ENCODE results near the gene MTHFS.
"Not testable (repeated sequence)": the region's sequence is repeated elsewhere in the genome, so short reads cannot be mapped to it uniquely, and the experiment has no call there.

The MTHFS gene

DNA sequence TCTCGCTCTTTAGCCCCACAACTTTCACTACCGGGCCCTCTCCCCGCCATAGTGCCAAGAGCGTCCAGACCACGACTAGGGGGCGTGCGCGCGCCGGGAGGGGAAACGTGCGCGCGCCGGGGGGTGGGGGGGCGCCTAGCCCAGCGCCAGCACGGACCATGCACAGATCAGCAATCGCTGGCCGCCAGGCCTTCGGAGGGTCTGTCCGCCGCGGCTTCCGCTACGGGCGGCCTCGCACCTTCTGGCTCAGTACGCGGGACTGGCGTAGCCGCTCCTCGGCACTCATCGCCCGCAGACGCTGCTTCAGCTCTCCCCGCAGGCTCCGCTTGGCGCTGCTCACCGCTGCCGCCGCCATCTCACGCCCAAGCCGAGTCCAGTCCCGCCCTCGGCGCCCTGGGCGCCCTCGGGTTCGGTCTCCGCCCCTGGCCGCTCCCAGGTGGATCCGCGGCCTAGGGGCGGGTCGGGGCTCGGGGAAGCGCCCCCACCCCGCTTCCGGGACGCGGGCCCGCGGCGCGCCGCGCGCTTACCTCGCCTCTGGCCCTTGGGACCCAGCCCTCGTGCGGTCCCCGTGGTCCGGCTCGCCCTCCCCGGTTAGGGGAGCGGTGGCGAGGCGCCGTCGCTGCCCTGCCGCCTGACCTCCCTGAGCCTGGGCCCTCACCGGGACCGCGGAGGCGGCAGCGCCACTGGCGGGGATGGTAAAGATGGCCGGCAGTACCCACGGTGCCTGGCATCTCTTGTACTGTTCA, at the start of gene MTHFS:
TSS of gene MTHFS (minus strand) at position 381 of the 746 bp plus-strand sequence. CDS start at position 355, 26 bp downstream.
- peak; percentile 36 for DNase-seq

DNA sequence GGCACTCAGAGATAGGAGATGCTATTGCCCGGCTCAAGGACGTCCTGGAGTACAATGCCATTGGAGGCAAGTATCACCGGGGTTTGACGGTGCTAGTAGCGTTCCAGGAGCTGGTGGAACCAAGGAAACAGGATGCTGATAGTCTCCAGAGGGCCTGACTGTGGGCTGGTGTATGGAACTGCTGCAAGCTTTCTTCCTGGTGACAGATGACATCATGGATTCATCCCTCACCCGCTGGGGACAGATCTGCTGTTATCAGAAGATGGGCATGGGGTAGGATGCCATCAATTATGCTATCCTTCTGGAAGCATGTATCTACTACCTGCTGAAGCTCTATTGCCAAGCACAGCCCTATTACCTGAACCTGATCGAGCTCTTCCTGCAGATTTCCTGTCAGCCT, 47.8 kb upstream of the MTHFS start:
- DNase-seq = no peak

DNA sequence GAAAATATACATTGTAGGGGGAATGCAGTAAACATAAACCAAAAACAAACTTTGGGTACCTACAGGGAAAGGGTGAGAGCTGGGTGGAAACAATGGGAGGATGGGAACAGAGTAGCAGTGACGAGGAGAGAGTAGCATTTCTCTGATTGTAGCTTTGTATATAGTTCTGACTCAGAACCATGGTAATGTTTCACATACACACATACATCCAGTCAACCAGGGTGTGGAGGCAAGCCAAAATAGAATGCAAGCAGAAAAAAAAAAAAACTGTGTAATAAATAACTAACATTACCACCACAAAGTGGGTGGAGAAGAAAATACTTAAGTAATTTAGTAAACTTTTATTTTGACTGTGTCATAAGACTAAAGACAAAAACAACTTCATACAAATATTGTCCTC, 47.0 kb upstream of the MTHFS start:
- no peak for DNase-seq

DNA sequence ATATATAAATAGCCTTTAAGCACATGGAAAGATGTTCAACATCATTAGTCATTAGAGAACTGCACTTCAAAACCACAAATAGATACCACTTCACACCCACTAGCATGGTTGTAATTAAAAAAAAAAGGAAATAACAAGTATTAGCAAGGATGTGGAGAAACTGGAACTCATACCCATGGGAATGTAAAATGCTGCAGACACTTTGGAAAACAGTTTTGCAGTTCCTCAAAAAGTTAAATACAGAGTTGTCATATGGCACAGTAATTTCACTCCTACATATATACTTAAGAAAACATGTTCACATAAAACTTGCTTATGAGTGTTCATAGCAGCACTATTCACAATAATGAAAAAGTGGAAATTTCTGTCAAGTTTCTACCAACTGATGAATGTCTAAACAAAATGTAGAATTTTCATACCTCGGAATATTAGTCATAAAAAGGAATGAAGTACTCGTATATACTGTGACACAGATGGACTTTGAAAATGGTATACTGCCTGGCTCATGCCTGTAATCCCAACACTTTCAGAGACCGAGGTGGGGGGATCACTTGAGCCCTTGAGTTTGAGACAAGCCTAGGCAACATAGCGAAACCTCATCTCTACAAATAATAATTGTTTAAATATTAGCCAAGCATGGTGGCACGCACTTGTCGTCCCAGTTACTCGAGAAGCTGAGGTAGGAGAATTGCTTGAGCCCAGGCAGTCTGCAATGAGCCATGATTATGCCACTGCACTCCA, 46.1 kb upstream of the MTHFS start:
- DNase-seq = no peak

GRCh38 chr15:79939399-79939798, 42.6 kb upstream of the MTHFS start:
- DNase-seq = no peak

DNA sequence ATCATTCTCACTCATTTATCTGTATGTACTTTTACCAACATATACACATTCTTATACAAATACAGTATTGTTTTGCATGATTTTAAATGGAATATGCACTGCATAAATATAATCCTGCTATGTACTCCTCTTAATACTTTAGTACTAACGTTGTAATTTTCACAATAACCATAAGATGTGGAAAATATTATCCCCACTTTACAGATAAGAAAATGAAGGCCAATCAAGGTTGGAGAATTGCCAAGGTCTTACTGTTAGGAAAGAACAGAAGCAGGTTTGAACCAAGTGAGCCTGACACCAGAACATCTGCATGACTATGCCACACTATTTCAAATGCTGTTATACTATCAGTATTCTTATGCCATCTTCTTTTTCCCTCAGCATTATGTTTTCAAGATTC, 41.3 kb upstream of the MTHFS start:
- no peak for DNase-seq

- DNase-seq = not testable (repeated sequence)
Observed at GRCh38 chr15:79935556-79936201, 38.9 kb upstream of the MTHFS start.

GRCh38 chr15:79933231-79933630, 36.4 kb upstream of the MTHFS start:
- DNase-seq = no peak

- no peak for DNase-seq
Observed at GRCh38 chr15:79932447-79932846, 35.6 kb upstream of the MTHFS start.

- no peak for DNase-seq
Observed at GRCh38 chr15:79930516-79930915, 33.7 kb upstream of the MTHFS start.

GRCh38 chr15:79929412-79929811, 32.6 kb upstream of the MTHFS start:
- DNase-seq = no peak

DNA sequence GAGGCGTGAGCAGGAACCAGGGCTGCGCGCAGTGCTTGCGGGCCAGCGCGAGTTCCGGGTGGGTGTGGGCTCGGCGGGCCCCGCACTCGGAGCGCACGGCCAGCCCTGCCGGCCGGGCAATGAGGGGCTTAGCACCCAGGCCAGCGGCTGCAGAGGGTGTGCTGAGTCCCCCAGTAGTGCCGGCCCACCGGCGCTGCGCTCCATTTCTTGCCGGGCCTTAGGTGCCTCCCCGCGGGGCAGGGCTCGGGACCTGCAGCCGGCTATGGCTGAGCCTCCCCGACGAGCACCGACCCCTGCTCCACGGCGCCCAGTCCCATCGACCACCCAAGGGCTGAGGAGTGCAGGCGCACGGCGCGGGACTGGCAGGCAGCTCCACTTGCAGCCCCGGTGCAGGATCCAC, 29.3 kb upstream of the MTHFS start:
- not testable (repeated sequence) for DNase-seq

GRCh38 chr15:79924379-79924778, 27.6 kb upstream of the MTHFS start:
- DNase-seq = no peak

- peak; percentile 70 for DNase-seq
Observed at GRCh38 chr15:79923515-79924169, 26.8 kb upstream of the MTHFS start.

DNA sequence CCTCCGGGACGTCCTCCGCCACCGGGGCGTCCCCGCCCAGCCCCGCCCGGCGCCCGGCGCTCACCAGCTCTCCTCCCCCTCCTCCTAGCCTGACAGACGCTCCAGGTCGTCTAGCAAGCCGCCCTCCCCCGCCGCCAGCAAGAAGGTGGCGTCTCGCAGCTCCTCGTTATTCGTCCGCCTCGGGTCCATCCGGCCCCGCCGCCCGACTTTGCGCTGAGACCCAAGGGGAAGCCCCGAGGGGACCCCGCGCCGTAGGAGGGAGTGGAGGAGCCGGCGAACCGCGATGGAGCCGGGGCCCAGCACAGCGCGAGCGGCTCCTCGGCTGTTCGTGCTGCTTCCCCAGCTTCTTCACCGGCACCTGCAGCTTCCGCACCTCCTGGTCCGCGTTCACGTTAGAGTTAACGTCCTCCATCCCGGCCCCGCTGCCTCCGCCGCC, 26.3 kb upstream of the MTHFS start:
- DNase-seq = no peak

GRCh38 chr15:79922512-79923078, 25.8 kb upstream of the MTHFS start:
- no peak for DNase-seq

DNA sequence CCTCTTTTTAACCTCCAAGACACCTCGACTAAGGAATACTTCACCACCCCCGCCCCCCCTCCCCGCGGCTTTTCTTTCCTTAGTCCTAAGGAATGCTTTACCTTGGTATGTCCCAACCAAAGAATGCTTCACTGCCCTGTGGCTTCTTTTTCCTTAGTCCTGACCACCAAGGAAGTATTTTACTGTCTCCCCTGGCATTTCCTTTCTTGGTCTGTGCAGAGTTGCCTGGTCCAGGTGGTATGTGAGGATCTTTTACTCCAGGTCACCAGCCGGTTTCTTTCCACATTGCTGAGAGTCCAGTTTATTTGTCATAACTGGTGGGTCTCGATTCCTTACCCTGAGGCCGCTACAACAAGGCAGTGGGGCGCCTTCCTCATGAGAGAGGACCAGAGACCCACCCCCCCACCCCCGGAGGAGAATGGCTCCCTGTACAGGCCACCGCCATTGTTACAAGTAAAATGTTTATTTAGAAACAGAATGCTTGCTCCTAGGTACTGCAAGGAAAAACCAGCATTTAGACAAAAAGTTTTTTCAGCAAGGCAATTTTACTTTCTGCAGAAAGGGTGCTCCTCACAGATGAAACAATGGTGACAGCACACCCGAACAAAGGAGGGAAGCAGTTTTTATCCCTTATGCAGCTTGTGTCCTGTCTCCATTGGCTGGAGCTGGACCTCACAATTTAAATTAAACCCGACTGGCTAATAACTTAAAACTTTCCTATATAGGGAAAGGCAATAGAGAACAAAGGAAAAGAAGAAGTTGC, 23.1 kb upstream of the MTHFS start:
- no peak for DNase-seq

GRCh38 chr15:79919090-79919748, 22.4 kb upstream of the MTHFS start:
- DNase-seq = no peak

- DNase-seq = no peak
Observed at GRCh38 chr15:79918278-79918677, 21.5 kb upstream of the MTHFS start.

- no peak for DNase-seq
Observed at GRCh38 chr15:79916502-79917132, 19.8 kb upstream of the MTHFS start.

Data from NCI-H2107 (cell line).